ENCODE results near the gene REM2. TPM values are rescaled to one million over a fixed set of nuclear protein-coding genes. Genes with fewer than 3 reads are reported as not detected.
"Not testable (repeated sequence)": the region's sequence is repeated elsewhere in the genome, so short reads cannot be mapped to it uniquely, and the experiment has no call there.

Gene REM2
- total RNA-seq, 1 experiment from 2014 or later: 0.18 TPM

GRCh38 chr14:22856428-22856827 lies 26.6 kb upstream of the REM2 start:
- Histone ChIP-seq H3K27me3 (ENCODE audit: low read length) (no peaks in the 10 kb centered on the region), H3K79me2 (ENCODE audit: low read length) (no peaks in the 10 kb centered on the region), H3K9me2 (replicated peaks; ENCODE audit: low read length) (no peaks in the 10 kb centered on the region), H3K4me1 (ENCODE audit: insufficient read depth, low read length) (peaks cover 24% of the 10 kb centered on the region), H3K4me3 (ENCODE audit: low read length) (no peak overlapping the region), H3K27ac (ENCODE audit: low read length) (no peak overlapping the region), H2AFZ (ENCODE audit: low read length) (no peak overlapping the region), H3K9me3 (ENCODE audit: low read length) (no peaks in the 10 kb centered on the region), H3K36me3 (ENCODE audit: low read depth, low read length) (no peaks in the 10 kb centered on the region), H3K4me2 (ENCODE audit: low read length) (no peak overlapping the region), H4K20me1 (ENCODE audit: low read length) (no peaks in the 10 kb centered on the region), H3F3A (ENCODE audit: low read length, unreplicated experiment) (no peaks in the 10 kb centered on the region), H3K9ac (ENCODE audit: low read length) (no peak overlapping the region)
- ChIA-PET CTCF (interaction anchor here (0.6 kb wide), 1 partner anchor 130 kb away, joined by 3 read pairs; no protein-coding TSS in a partner anchor), POLR2A (ENCODE audit: unreplicated experiment) (no interaction called here)
- ATAC-seq (no peak), DNase-seq (no peak)
- no TSS peak for BruUV-seq (replicated peaks)
- intact Hi-C loops (cut with micrococcal nuclease): loop anchor here (10.0 kb wide), 1 partner anchor 462 kb away; no protein-coding TSS in a partner anchor
- TF ChIP-seq CTCF (conservative IDR thresholded peaks at IDR 0.05; ENCODE audit: low read depth, low read length): no peak
- no peak for TF ChIP-seq EZH2phosphoT487 (IDR thresholded peaks at IDR 0.05; ENCODE audit: borderline replicate concordance, low read length)
- no peak for TF ChIP-seq EZH2 (IDR thresholded peaks at IDR 0.05; ENCODE audit: low read length, unreplicated experiment)

GRCh38 chr14:22860377-22860776 lies 22.6 kb upstream of the REM2 start:
- H3K4me1 ChIP-seq (ENCODE audit: insufficient read depth, low read length); H2AFZ ChIP-seq (ENCODE audit: low read length); H3K27ac ChIP-seq (ENCODE audit: low read length); H4K20me1 ChIP-seq (ENCODE audit: low read length); H3K4me3 ChIP-seq (ENCODE audit: low read length); H3K27me3 ChIP-seq (ENCODE audit: low read length); intact Hi-C loops (cut with micrococcal nuclease); H3K9me2 ChIP-seq (replicated peaks; ENCODE audit: low read length); H3K9me3 ChIP-seq (ENCODE audit: low read length); BruUV-seq (replicated peaks); H3K4me2 ChIP-seq (ENCODE audit: low read length); H3K79me2 ChIP-seq (ENCODE audit: low read length); H3K9ac ChIP-seq (ENCODE audit: low read length); H3K36me3 ChIP-seq (ENCODE audit: low read depth, low read length); ATAC-seq; DNase-seq; H3F3A ChIP-seq (ENCODE audit: low read length, unreplicated experiment): not testable (repeated sequence)
- ChIA-PET POLR2A (ENCODE audit: unreplicated experiment) (interaction anchor here (0.6 kb wide), 2 partner anchors 234 to 271 kb away, joined by 5 to 17 read pairs; no protein-coding TSS in a partner anchor), CTCF (interaction anchor here (0.7 kb wide), 1 partner anchor 182 kb away, joined by 3 read pairs; no protein-coding TSS in a partner anchor)

- POLR2A ChIA-PET (ENCODE audit: unreplicated experiment): no interaction called here
- no peak for TF ChIP-seq CTCF (conservative IDR thresholded peaks at IDR 0.05; ENCODE audit: low read depth, low read length)
- no peak for TF ChIP-seq EZH2 (IDR thresholded peaks at IDR 0.05; ENCODE audit: low read length, unreplicated experiment)
- TF ChIP-seq EZH2phosphoT487 (IDR thresholded peaks at IDR 0.05; ENCODE audit: borderline replicate concordance, low read length): no peak
- Histone ChIP-seq H3K4me2 (ENCODE audit: low read length) (no peak overlapping the region), H3K36me3 (ENCODE audit: low read depth, low read length) (no peaks in the 10 kb centered on the region), H3K27ac (ENCODE audit: low read length) (no peak overlapping the region), H3K9ac (ENCODE audit: low read length) (no peak overlapping the region), H3K4me1 (ENCODE audit: insufficient read depth, low read length) (no peaks in the 10 kb centered on the region), H3K9me3 (ENCODE audit: low read length) (no peaks in the 10 kb centered on the region), H3K27me3 (ENCODE audit: low read length) (no peaks in the 10 kb centered on the region), H3K9me2 (replicated peaks; ENCODE audit: low read length) (no peaks in the 10 kb centered on the region), H4K20me1 (ENCODE audit: low read length) (no peaks in the 10 kb centered on the region), H3F3A (ENCODE audit: low read length, unreplicated experiment) (no peaks in the 10 kb centered on the region), H3K4me3 (ENCODE audit: low read length) (no peak overlapping the region), H3K79me2 (ENCODE audit: low read length) (no peaks in the 10 kb centered on the region), H2AFZ (ENCODE audit: low read length) (no peak overlapping the region)
- DNase-seq (no peak), ATAC-seq (no peak)
- BruUV-seq (replicated peaks): no TSS peak
- intact Hi-C loops (cut with micrococcal nuclease): no loop called here
- CTCF ChIA-PET: no interaction called here
These were observed 21.4 kb upstream of the REM2 start for GRCh38 chr14:22861651-22862050.
